ENCODE measurements around the gene ANGPTL7.

The ANGPTL7 gene

GRCh38 chr1:11245248-11245647 is 56.1 kb downstream of the ANGPTL7 start:
- TF ChIP-seq GATA1 (IDR thresholded peaks at IDR 0.05; ENCODE audit: low read depth, low read length), result no peak
- TF ChIP-seq POLR2A (IDR thresholded peaks at IDR 0.05; ENCODE audit: low read length), result no peak
- no peak for DNase-seq
